Spleen (tissue), 11 donors: Measurements from ENCODE around the gene ABTB1. TPM values are rescaled to one million over a fixed set of nuclear protein-coding genes. Genes with fewer than 3 reads are reported as not detected.

Source experiments
- DNase-seq: peaks from one replicate; pipeline ENCODE4 v3.0.0-alpha.2; 2020
- H3K27ac ChIP-seq, 8 donors: fragments of 200-600 bp; sonication (generic) in 7 of 8; 1 replicate in 4 of 8; 2 replicates in 4 of 8; pipeline versions ENCODE4 v1.5.0 to v1.8.0; 2016 to 2021; ENCODE audit warnings: inconsistent platforms in 4 of 8, mild to moderate bottlenecking in 4 of 8, moderate library complexity in 1 of 8
- H3K27me3 ChIP-seq, 7 donors: fragments of 200-600 bp; sonication (generic) in 6 of 7; replicated peaks in 1 of 7; 1 replicate in 4 of 7; 2 replicates in 3 of 7; pipeline versions ENCODE4 v1.5.0 to v1.8.0; 2016 to 2021; ENCODE audit warnings: inconsistent platforms in 3 of 7, mild to moderate bottlenecking in 1 of 7
- H3K36me3 ChIP-seq, 6 donors: fragments of 200-600 bp; sonication (generic) in 5 of 6; 1 replicate in 4 of 6; 2 replicates in 2 of 6; pipeline versions ENCODE4 v1.5.0 to v1.8.0; 2016 to 2021; ENCODE audit warnings: inconsistent platforms in 2 of 6
- H3K4me1 ChIP-seq, 6 donors: fragments of 200-600 bp; sonication (generic) in 5 of 6; 1 replicate in 3 of 6; 2 replicates in 3 of 6; pipeline versions ENCODE4 v1.5.0 to v1.8.0; 2016 to 2021; ENCODE audit warnings: inconsistent platforms in 3 of 6
- H3K4me3 ChIP-seq, 8 donors: fragments of 200-600 bp; sonication (generic) in 7 of 8; 1 replicate in 4 of 8; 2 replicates in 4 of 8; pipeline versions ENCODE4 v1.5.0 to v1.8.0; 2016 to 2021; ENCODE audit warnings: inconsistent platforms in 4 of 8, mild to moderate bottlenecking in 4 of 8, moderate library complexity in 2 of 8
- H3K9me3 ChIP-seq, 8 donors: fragments of 200-600 bp; sonication (generic) in 7 of 8; 1 replicate in 4 of 8; 2 replicates in 4 of 8; pipeline versions ENCODE4 v1.5.0 to v1.8.0; 2016 to 2021; ENCODE audit warnings: inconsistent platforms in 4 of 8
- POLR2A ChIP-seq, 3 donors: fragments of 450-650 bp; IDR thresholded peaks; one replicate each; pipeline ENCODE4 v1.5.1; 2017; ENCODE audit warnings: antibody characterized with exemption in 3 of 3, mild to moderate bottlenecking in 1 of 3
- POLR2AphosphoS5 ChIP-seq, 3 donors: sonication (generic); formaldehyde crosslinking; IDR thresholded peaks; one replicate each; pipeline ENCODE4 v1.5.1; 2017; ENCODE audit warnings: antibody characterized with exemption in 3 of 3
- WGBS, 5 donors: extraction: QIAGEN DNeasy Blood & Tissue Kit in 3 of 5; methylation state at CpG; one replicate each; pipeline versions ENCODE4 v1.1.5 to v1.1.7; 2013 to 2018; 5-methylcytosine and 5-hydroxymethylcytosine counted together
- intact Hi-C: fragments of 100-400 bp; cut with DNase I; formaldehyde crosslinking; loops from one replicate; pipeline ENCODE4 v1.15.0; 2023; ENCODE audit warnings: low total_unique reads
- polyA plus RNA-seq, 3 donors: library from polyadenylated mRNA; stranded (reverse); fragments of 200-250 nt; gene quantifications; one replicate each; pipeline ENCODE4 v1.2.1, GENCODE V29; 2013
- total RNA-seq, 7 donors: library from RNA; depleted of rRNA in 3 of 7; stranded (reverse); fragments of >200 nt in 3 of 7; fragmentation: NEBNext Ultra II Directional in 4 of 7; extraction: Animal tissue kit (Norgen Biotek cat#: 25700) in 4 of 7; gene quantifications; one replicate each; pipeline versions ENCODE4 v1.1.0 to v1.2.1, GENCODE V29; 2016 to 2021
- TF ChIP-seq, protein P1 (sequence below), 11 experiments: fragments of 200-600 bp in 7 of 11; fragments of 450-650 bp in 4 of 11; sonication (generic) in 4 of 11; IDR thresholded peaks in 8 of 11; conservative IDR thresholded peaks in 3 of 11; 1 replicate in 7 of 11; 2 replicates in 4 of 11; pipeline versions ENCODE4 v1.4.0 to v1.8.0; 2016 to 2021; ENCODE audit warnings: antibody characterized with exemption in 11 of 11, inconsistent platforms in 4 of 11, mild to moderate bottlenecking in 1 of 11
- donor health status: healthy with polysubstance abuse.
- donor health status: DM: no; HTN: no; CAD: no; lungs with moderate emphysema.
- donor health status: DM: no; HTN: no; CAD: no.
- donor health status: Bipolar disorder and iron deficiency.
- donor health status: healthy.
- donor health status: DM: no; HTN: no; CAD: no.
- donor health status: DM: yes; HTN: yes; CAD: no.

The ABTB1 gene
- total and polyA plus RNA-seq, 10 donors = 57.9 to 172 (median 145) TPM

DNA sequence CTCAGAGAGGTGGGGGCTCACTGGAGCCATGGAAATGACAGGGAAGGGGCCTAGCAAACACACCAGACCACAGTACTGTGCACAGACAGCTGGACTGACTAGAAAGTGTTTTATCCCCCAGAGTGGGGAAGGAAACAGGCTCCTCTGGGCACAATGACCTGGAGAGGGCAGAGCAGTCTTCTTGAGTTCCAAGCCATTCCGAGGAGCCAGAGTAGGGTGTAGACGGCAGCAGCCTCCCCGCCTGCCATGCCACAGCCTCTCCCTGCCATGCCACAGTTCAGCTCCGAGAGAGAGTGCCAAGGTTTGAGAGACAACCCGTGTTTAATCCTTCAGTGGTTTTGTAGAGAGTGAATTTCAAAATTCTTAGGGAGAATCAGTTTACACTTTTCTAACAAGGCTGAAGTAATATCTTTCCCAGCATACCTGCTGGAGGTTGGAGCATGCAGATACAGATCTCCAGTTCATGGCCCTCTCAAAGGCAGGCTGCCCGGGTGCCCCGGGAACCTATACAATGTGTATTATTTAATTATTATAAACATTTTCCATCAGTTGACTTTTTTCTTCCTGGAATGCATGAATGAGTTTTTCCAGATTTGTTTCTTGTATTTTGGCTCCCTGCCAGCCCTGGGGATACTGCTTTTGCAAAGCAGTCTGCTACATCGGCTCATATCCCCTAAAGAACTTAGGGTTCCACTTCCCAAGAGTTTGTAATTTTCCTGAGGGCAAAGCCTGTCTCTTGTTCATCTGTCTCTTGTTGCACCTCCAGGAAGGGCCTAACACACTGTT lies 40.5 kb upstream of the ABTB1 start:
- Histone ChIP-seq H3K4me3 (no peak overlapping the region), H3K27me3 (peaks cover 0 to 51% (median 8%) of the 10 kb centered on the region in 7 donors), H3K27ac (no peak overlapping the region), H3K36me3 (no peaks in the 10 kb centered on the region), H3K9me3 (no peaks in the 10 kb centered on the region), H3K4me1 (peaks cover 5 to 22% (median 15%) of the 10 kb centered on the region in 6 donors)
- 74 to 92% (median 85%) methylated on average over 8 of the region's 8 CpGs for WGBS, 5 donors
- intact Hi-C loops = no loop called here
- no peak for DNase-seq
- TF ChIP-seq POLR2A (IDR thresholded peaks at IDR 0.05) = no peak
- TF ChIP-seq, protein P1, sequence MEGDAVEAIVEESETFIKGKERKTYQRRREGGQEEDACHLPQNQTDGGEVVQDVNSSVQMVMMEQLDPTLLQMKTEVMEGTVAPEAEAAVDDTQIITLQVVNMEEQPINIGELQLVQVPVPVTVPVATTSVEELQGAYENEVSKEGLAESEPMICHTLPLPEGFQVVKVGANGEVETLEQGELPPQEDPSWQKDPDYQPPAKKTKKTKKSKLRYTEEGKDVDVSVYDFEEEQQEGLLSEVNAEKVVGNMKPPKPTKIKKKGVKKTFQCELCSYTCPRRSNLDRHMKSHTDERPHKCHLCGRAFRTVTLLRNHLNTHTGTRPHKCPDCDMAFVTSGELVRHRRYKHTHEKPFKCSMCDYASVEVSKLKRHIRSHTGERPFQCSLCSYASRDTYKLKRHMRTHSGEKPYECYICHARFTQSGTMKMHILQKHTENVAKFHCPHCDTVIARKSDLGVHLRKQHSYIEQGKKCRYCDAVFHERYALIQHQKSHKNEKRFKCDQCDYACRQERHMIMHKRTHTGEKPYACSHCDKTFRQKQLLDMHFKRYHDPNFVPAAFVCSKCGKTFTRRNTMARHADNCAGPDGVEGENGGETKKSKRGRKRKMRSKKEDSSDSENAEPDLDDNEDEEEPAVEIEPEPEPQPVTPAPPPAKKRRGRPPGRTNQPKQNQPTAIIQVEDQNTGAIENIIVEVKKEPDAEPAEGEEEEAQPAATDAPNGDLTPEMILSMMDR (IDR thresholded peaks at IDR 0.05 in 8 of 11, conservative IDR thresholded peaks at IDR 0.05 in 3 of 11) = no peak

DNA sequence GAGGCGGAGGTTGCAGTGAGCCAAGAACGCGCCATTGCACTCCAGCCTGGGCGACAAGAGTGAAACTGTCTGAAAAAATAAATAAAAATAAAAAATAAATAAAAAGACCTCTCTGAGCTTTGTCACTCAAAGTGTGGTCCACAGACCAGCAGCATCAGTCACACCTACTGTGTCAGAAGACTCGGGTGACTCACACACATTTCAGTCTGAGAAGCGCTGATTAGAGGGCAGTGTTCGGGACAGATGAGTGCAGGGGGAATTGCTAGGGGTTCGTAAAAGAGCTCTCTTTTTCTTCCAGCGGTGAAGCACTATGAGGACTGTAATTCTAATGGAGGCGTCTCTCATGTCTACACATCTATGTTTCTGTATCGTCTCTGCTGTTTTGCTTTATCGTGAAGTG lies 38.1 kb upstream of the ABTB1 start:
- Histone ChIP-seq H3K4me1 (peaks cover 5 to 19% (median 12%) of the 10 kb centered on the region in 6 donors), H3K9me3 (no peaks in the 10 kb centered on the region), H3K4me3 (no peak overlapping the region), H3K27ac (no peak overlapping the region), H3K36me3 (no peaks in the 10 kb centered on the region), H3K27me3 (peaks cover 0 to 31% (median 3%) of the 10 kb centered on the region in 7 donors)
- 88 to 96% (median 94%) methylated on average over 12 of the region's 12 CpGs for WGBS, 5 donors
- no peak for DNase-seq
- TF ChIP-seq, protein P1 (IDR thresholded peaks at IDR 0.05 in 8 of 11, conservative IDR thresholded peaks at IDR 0.05 in 3 of 11) = no peak
- no peak for TF ChIP-seq POLR2A (IDR thresholded peaks at IDR 0.05)
- TF ChIP-seq POLR2AphosphoS5 (IDR thresholded peaks at IDR 0.05) = no peak
- intact Hi-C loops = no loop called here

DNA sequence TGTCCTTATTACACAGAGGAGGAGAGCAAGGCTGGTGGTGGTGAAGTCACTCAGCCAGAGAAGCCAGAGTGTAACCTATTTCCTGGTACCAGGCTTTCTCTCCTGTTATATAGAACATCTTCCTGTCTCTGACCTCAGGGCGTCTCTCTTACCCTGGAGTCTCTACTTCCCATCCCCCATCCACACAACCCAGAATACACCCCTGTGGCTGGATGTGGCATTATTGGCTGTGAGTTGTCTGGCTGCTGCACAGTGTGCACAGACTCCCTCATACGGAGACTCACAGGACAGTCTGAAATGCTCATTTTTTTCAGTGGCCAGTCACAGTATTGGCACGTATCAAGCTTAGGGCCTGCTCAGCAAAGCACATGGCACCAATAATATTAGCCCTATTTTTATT lies 35.2 kb upstream of the ABTB1 start:
- 49 to 65% (median 53%) methylated on average over 3 of the region's 3 CpGs for whole genome bisulfite sequencing, 5 donors
- no peaks in the 10 kb centered on the region for H3K9me3 ChIP-seq
- H3K27ac ChIP-seq = no peak overlapping the region
- H3K36me3 ChIP-seq = no peaks in the 10 kb centered on the region
- DNase-seq = no peak
- H3K27me3 ChIP-seq = peaks cover 0 to 3% (median 0%) of the 10 kb centered on the region in 7 donors
- no peak overlapping the region for H3K4me3 ChIP-seq
- TF ChIP-seq, protein P1 (IDR thresholded peaks at IDR 0.05 in 8 of 11, conservative IDR thresholded peaks at IDR 0.05 in 3 of 11) = no peak
- TF ChIP-seq POLR2AphosphoS5 (IDR thresholded peaks at IDR 0.05) = no peak
- TF ChIP-seq POLR2A (IDR thresholded peaks at IDR 0.05) = no peak
- peaks cover 0 to 7% (median 0%) of the 10 kb centered on the region in 6 donors for H3K4me1 ChIP-seq
- intact Hi-C loops = no loop called here

DNA sequence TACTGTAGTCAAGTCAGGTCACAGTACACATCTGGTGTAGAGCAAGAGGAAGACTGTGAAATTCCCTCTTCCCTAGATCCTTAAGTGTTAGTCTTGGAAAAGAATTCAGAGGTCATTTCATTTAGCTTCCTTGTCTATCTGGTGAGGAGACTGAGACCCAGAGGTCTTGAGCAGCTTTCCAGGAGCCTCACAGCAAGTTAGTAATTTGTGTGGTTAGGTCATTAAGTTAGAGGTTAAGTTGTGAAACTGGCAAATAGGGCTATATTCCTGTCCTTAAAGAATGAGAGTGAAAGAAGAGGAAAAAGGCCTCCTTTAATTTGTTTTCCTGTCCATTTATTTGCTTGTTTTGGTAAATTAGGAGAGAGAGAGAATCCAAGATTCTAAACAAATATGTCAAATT lies 34.8 kb upstream of the ABTB1 start:
- DNase-seq = no peak
- intact Hi-C loops = no loop called here
- Histone ChIP-seq H3K36me3 (no peaks in the 10 kb centered on the region), H3K9me3 (no peaks in the 10 kb centered on the region), H3K4me1 (peaks cover 0 to 7% (median 0%) of the 10 kb centered on the region in 6 donors), H3K27me3 (no peaks in the 10 kb centered on the region), H3K4me3 (no peak overlapping the region), H3K27ac (no peak overlapping the region)
- TF ChIP-seq, protein P1 (IDR thresholded peaks at IDR 0.05 in 8 of 11, conservative IDR thresholded peaks at IDR 0.05 in 3 of 11) = no peak
- no peak for TF ChIP-seq POLR2AphosphoS5 (IDR thresholded peaks at IDR 0.05)
- no peak for TF ChIP-seq POLR2A (IDR thresholded peaks at IDR 0.05)
